ENCODE results near the gene ACCS. TPM values are rescaled to one million over a fixed set of nuclear protein-coding genes. Genes with fewer than 3 reads are reported as not detected.

Gene ACCS
- total RNA-seq, 4 donors from 2014 or later = 4.5 to 26.3 (median 17.3) TPM

GRCh38 chr11:44068180-44068579 is 2.1 kb downstream of the ACCS start:
- WGBS, 2 donors (ENCODE audit: low coverage in 1 of 2) = 100% methylated on average over 2 of the region's 2 CpGs
- H3K9me3 ChIP-seq = no peaks in the 10 kb centered on the region
- H3K27ac ChIP-seq = no peak overlapping the region
- TF ChIP-seq POLR2AphosphoS5 (IDR thresholded peaks at IDR 0.05) = no peak
- TF ChIP-seq CTCF (IDR thresholded peaks at IDR 0.05) = no peak
- no peak for TF ChIP-seq POLR2A (IDR thresholded peaks at IDR 0.05)
- no peak for TF ChIP-seq EP300 (IDR thresholded peaks at IDR 0.05)
- no peak for ATAC-seq
- H3K36me3 ChIP-seq = peaks cover 0 to 29% of the 10 kb centered on the region in 2 donors
- no peaks in the 10 kb centered on the region for H3K27me3 ChIP-seq
- peaks cover 0 to 36% (median 6%) of the 10 kb centered on the region in 3 donors for H3K4me1 ChIP-seq
- no peak overlapping the region for H3K4me3 ChIP-seq

- TF ChIP-seq POLR2AphosphoS5 (IDR thresholded peaks at IDR 0.05) = no peak
- no peak for TF ChIP-seq CTCF (IDR thresholded peaks at IDR 0.05)
- no peak for TF ChIP-seq EP300 (IDR thresholded peaks at IDR 0.05)
- no peak for TF ChIP-seq POLR2A (IDR thresholded peaks at IDR 0.05)
- peaks cover 0 to 30% (median 6%) of the 10 kb centered on the region in 3 donors for H3K4me1 ChIP-seq
- H3K9me3 ChIP-seq = no peaks in the 10 kb centered on the region
- H3K4me3 ChIP-seq = no peak overlapping the region
- H3K36me3 ChIP-seq = peaks cover 0 to 57% of the 10 kb centered on the region in 2 donors
- 86% methylated on average over 1 of the region's 3 CpGs; no CpG with 5 or more reads in 1 of the 2 donors for WGBS, 2 donors (ENCODE audit: low coverage in 1 of 2)
- H3K27me3 ChIP-seq = no peaks in the 10 kb centered on the region
- ATAC-seq = no peak
- no peak overlapping the region for H3K27ac ChIP-seq
Observed at GRCh38 chr11:44071157-44071556, 5.1 kb downstream of the ACCS start.

GRCh38 chr11:44072757-44073658 is 6.9 kb downstream of the ACCS start:
- no peaks in the 10 kb centered on the region for H3K9me3 ChIP-seq
- no peak overlapping the region for H3K27ac ChIP-seq
- no peak for ATAC-seq
- peaks cover 0 to 74% of the 10 kb centered on the region in 2 donors for H3K36me3 ChIP-seq
- TF ChIP-seq CTCF (IDR thresholded peaks at IDR 0.05) (no peak), EP300 (IDR thresholded peaks at IDR 0.05) (no peak), POLR2AphosphoS5 (IDR thresholded peaks at IDR 0.05) (no peak), POLR2A (IDR thresholded peaks at IDR 0.05) (no peak)
- peaks cover 0 to 15% (median 0%) of the 10 kb centered on the region in 3 donors for H3K4me1 ChIP-seq
- no peak overlapping the region for H3K4me3 ChIP-seq
- 93 to 94% methylated on average over 3 to 4 of the region's 8 CpGs for WGBS, 2 donors (ENCODE audit: low coverage in 1 of 2)
- no peaks in the 10 kb centered on the region for H3K27me3 ChIP-seq

- no peak for ATAC-seq
- Histone ChIP-seq H3K4me3 (no peak overlapping the region), H3K4me1 (no peaks in the 10 kb centered on the region), H3K27me3 (no peaks in the 10 kb centered on the region), H3K36me3 (peaks cover 0 to 95% of the 10 kb centered on the region in 2 donors), H3K9me3 (no peaks in the 10 kb centered on the region), H3K27ac (no peak overlapping the region)
- TF ChIP-seq POLR2AphosphoS5 (IDR thresholded peaks at IDR 0.05) = no peak
- TF ChIP-seq EP300 (IDR thresholded peaks at IDR 0.05) = no peak
- no peak for TF ChIP-seq CTCF (IDR thresholded peaks at IDR 0.05)
- TF ChIP-seq POLR2A (IDR thresholded peaks at IDR 0.05) = no peak
- WGBS, 2 donors (ENCODE audit: low coverage in 1 of 2) = 93 to 100% methylated on average over 2 to 5 of the region's 5 CpGs
Observed at GRCh38 chr11:44078794-44079193, 12.7 kb downstream of the ACCS start.

- H3K4me3 ChIP-seq = no peak overlapping the region
- H3K27me3 ChIP-seq = no peaks in the 10 kb centered on the region
- ATAC-seq = no peak
- H3K9me3 ChIP-seq = no peaks in the 10 kb centered on the region
- H3K36me3 ChIP-seq = peaks cover 0 to 95% of the 10 kb centered on the region in 2 donors
- H3K27ac ChIP-seq = no peak overlapping the region
- TF ChIP-seq POLR2AphosphoS5 (IDR thresholded peaks at IDR 0.05) (no peak), POLR2A (IDR thresholded peaks at IDR 0.05) (no peak), EP300 (IDR thresholded peaks at IDR 0.05) (no peak), CTCF (IDR thresholded peaks at IDR 0.05) (no peak)
- 89 to 100% methylated on average over 3 of the region's 6 CpGs for WGBS, 2 donors (ENCODE audit: low coverage in 1 of 2)
- H3K4me1 ChIP-seq = no peaks in the 10 kb centered on the region
Observed at GRCh38 chr11:44079376-44079775, 13.3 kb downstream of the ACCS start.
